ENCODE data around the gene RIPOR2. TPM values are rescaled to one million over a fixed set of nuclear protein-coding genes. Genes with fewer than 3 reads are reported as not detected.

The RIPOR2 gene
- total and polyA plus RNA-seq, 10 of the 15 experiments (the other 5 are each of a cell fraction or from before 2014, with no cell fraction given) = 22.2 to 48.2 (median 34.7) TPM

DNA sequence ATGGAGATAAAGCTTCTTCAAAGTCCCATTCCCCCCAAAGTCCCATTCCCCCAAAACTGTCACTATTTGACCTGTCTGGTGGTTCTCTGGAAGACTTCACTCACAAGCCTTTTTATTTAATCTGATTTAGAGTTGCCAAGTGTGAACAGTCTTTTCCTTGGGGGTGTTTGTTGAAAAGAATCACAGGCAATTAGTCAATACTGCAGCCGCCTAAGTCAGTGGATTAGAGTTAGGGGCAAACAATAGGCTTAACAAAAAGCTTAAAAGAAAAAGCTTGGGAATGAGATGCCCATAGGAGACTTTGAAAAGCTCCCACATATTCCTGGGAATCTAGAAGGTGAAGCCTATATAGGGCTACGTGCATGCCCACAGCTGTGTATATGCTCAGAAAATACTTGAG is 8.0 kb upstream of the RIPOR2 start:
- peaks cover 32% of the 10 kb centered on the region for H3K4me1 ChIP-seq (ENCODE audit: control insufficient read depth, insufficient read depth, low read length)

More for the DNA sequence above, 8.0 kb upstream of the RIPOR2 start:
- ChIA-PET CTCF (interaction anchor here (1.2 to 2.4 kb wide), 3 partner anchors 10 to 83 kb away, joined by 3 to 17 read pairs (median 3); no protein-coding TSS in a partner anchor), SMC1A (ENCODE audit: uncharacterized antibody, unreplicated experiment) (interaction anchor here (1.0 to 1.4 kb wide), 2 partner anchors 9 to 61 kb away, joined by 3 to 8 read pairs; partner anchors contain the start of gene RIPOR2), POLR2A (interaction anchor here (0.9 kb wide), 1 partner anchor 10 kb away, joined by 3 read pairs; no protein-coding TSS in a partner anchor), RAD21 (ENCODE audit: unreplicated experiment) (interaction anchor here (0.9 to 1.9 kb wide), 2 partner anchors 48 to 82 kb away, joined by 4 to 6 read pairs; no protein-coding TSS in a partner anchor)
- TF ChIP-seq PAX8 (IDR thresholded peaks at IDR 0.05) = no peak
- no peak for TF ChIP-seq NFXL1 (IDR thresholded peaks at IDR 0.05; ENCODE audit: borderline replicate concordance)
- no peak for TF ChIP-seq SUPT20H (IDR thresholded peaks at IDR 0.05; ENCODE audit: borderline replicate concordance, control insufficient read depth, low read depth, low read length)
- no peak for TF ChIP-seq MEF2B (IDR thresholded peaks at IDR 0.05; ENCODE audit: partially characterized antibody, poor library complexity, severe bottlenecking)
- no peak for TF ChIP-seq FOXM1 (IDR thresholded peaks at IDR 0.05; ENCODE audit: low read depth, low read length)
- no peak for TF ChIP-seq PML (IDR thresholded peaks at IDR 0.05; ENCODE audit: low read length)
- TF ChIP-seq TAF1 (IDR thresholded peaks at IDR 0.05; ENCODE audit: borderline replicate concordance, low read depth, low read length) = no peak
- TF ChIP-seq CBX3 (IDR thresholded peaks at IDR 0.05; ENCODE audit: borderline replicate concordance, low read depth) = no peak
- no peak for TF ChIP-seq CHD4 (IDR thresholded peaks at IDR 0.05)
- no peak for TF ChIP-seq ZNF207 (IDR thresholded peaks at IDR 0.05; ENCODE audit: borderline replicate concordance)
- TF ChIP-seq ZZZ3 (IDR thresholded peaks at IDR 0.05; ENCODE audit: control insufficient read depth, insufficient read length, low read depth) = no peak
- TF ChIP-seq, protein P1, sequence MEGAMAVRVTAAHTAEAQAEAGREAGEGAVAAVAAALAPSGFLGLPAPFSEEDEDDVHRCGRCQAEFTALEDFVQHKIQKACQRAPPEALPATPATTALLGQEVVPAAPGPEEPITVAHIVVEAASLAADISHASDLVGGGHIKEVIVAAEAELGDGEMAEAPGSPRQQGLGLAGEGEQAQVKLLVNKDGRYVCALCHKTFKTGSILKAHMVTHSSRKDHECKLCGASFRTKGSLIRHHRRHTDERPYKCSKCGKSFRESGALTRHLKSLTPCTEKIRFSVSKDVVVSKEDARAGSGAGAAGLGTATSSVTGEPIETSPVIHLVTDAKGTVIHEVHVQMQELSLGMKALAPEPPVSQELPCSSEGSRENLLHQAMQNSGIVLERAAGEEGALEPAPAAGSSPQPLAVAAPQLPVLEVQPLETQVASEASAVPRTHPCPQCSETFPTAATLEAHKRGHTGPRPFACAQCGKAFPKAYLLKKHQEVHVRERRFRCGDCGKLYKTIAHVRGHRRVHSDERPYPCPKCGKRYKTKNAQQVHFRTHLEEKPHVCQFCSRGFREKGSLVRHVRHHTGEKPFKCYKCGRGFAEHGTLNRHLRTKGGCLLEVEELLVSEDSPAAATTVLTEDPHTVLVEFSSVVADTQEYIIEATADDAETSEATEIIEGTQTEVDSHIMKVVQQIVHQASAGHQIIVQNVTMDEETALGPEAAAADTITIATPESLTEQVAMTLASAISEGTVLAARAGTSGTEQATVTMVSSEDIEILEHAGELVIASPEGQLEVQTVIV (IDR thresholded peaks at IDR 0.05; ENCODE audit: borderline replicate concordance, partially characterized antibody) = no peak
- no peak for TF ChIP-seq ATF7 (IDR thresholded peaks at IDR 0.05; ENCODE audit: low read depth)
- no peak for TF ChIP-seq POU2F2 (IDR thresholded peaks at IDR 0.05; ENCODE audit: borderline replicate concordance, low read depth, low read length)
- no peak for TF ChIP-seq NFYA (IDR thresholded peaks at IDR 0.05; ENCODE audit: borderline replicate concordance, low read depth, low read length)
- no peak for TF ChIP-seq SREBF1 (IDR thresholded peaks at IDR 0.05; ENCODE audit: low read length)
- TF ChIP-seq, protein P2, sequence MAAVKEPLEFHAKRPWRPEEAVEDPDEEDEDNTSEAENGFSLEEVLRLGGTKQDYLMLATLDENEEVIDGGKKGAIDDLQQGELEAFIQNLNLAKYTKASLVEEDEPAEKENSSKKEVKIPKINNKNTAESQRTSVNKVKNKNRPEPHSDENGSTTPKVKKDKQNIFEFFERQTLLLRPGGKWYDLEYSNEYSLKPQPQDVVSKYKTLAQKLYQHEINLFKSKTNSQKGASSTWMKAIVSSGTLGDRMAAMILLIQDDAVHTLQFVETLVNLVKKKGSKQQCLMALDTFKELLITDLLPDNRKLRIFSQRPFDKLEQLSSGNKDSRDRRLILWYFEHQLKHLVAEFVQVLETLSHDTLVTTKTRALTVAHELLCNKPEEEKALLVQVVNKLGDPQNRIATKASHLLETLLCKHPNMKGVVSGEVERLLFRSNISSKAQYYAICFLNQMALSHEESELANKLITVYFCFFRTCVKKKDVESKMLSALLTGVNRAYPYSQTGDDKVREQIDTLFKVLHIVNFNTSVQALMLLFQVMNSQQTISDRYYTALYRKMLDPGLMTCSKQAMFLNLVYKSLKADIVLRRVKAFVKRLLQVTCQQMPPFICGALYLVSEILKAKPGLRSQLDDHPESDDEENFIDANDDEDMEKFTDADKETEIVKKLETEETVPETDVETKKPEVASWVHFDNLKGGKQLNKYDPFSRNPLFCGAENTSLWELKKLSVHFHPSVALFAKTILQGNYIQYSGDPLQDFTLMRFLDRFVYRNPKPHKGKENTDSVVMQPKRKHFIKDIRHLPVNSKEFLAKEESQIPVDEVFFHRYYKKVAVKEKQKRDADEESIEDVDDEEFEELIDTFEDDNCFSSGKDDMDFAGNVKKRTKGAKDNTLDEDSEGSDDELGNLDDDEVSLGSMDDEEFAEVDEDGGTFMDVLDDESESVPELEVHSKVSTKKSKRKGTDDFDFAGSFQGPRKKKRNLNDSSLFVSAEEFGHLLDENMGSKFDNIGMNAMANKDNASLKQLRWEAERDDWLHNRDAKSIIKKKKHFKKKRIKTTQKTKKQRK (IDR thresholded peaks at IDR 0.05; ENCODE audit: low read depth, low read length) = no peak
- TF ChIP-seq, protein P3, sequence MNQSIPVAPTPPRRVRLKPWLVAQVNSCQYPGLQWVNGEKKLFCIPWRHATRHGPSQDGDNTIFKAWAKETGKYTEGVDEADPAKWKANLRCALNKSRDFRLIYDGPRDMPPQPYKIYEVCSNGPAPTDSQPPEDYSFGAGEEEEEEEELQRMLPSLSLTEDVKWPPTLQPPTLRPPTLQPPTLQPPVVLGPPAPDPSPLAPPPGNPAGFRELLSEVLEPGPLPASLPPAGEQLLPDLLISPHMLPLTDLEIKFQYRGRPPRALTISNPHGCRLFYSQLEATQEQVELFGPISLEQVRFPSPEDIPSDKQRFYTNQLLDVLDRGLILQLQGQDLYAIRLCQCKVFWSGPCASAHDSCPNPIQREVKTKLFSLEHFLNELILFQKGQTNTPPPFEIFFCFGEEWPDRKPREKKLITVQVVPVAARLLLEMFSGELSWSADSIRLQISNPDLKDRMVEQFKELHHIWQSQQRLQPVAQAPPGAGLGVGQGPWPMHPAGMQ (IDR thresholded peaks at IDR 0.05; ENCODE audit: borderline replicate concordance) = no peak
- Histone ChIP-seq H3K27me3 (replicated peaks in 1 of 2; ENCODE audit: control insufficient read depth in 2 of 2, insufficient read depth in 2 of 2, low read length in 1 of 2) (no peaks in the 10 kb centered on the region), H3K4me2 (ENCODE audit: control insufficient read depth, insufficient read depth) (no peak overlapping the region), H3K36me3 (ENCODE audit: control insufficient read depth in 2 of 2, insufficient read depth in 2 of 2, low read length in 1 of 2) (no peaks in the 10 kb centered on the region), H4K20me1 (ENCODE audit: control insufficient read depth, insufficient read depth) (no peaks in the 10 kb centered on the region), H3K4me3 (no peak overlapping the region), H3K9ac (ENCODE audit: control insufficient read depth, insufficient read depth, low read length) (no peak overlapping the region), H2AFZ (ENCODE audit: control insufficient read depth, low read depth, low read length) (no peak overlapping the region), H3K9me3 (replicated peaks; ENCODE audit: control insufficient read depth, insufficient read depth, low read length) (peaks cover 8% of the 10 kb centered on the region), H3K79me2 (ENCODE audit: control insufficient read depth, insufficient read depth, low read length) (no peaks in the 10 kb centered on the region), H3K27ac (ENCODE audit: control insufficient read depth, insufficient read depth) (no peak overlapping the region)
- ATAC-seq = no peak
- intact Hi-C loops (cut with micrococcal nuclease; ENCODE audit: unreplicated experiment) = no loop called here
- no TSS peak for BruUV-seq (replicated peaks)
- WGBS (ENCODE audit: insufficient coverage, insufficient replicate concordance, low lambda C conversion rate, missing lambda C conversion rate) = 50% methylated on average over 2 of the region's 2 CpGs
- FAIRE-seq = no peak
- DNase-seq (ENCODE audit: low read depth, low spot score) = no peak
- in situ Hi-C loops (cut with MboI) = no loop called here
